Sigmoid colon (tissue), 7 donors: ENCODE data around the gene CLHC1. TPM values are rescaled to one million over a fixed set of nuclear protein-coding genes. Genes with fewer than 3 reads are reported as not detected.
"Not testable (repeated sequence)": the region's sequence is repeated elsewhere in the genome, so short reads cannot be mapped to it uniquely, and the experiment has no call there.

ENCODE experiments used
- DNase-seq: peaks from one replicate; pipeline ENCODE4 v3.0.0-alpha.2; 2019
- H3K27ac ChIP-seq, 4 donors: fragments of 200-600 bp; sonication (generic); one replicate each; pipeline ENCODE4 v1.5.1; 2016 to 2019; ENCODE audit warnings: mild to moderate bottlenecking in 1 of 4
- H3K27me3 ChIP-seq, 3 donors: fragments of 200-600 bp; sonication (generic); one replicate each; pipeline ENCODE4 v1.5.1; 2019; ENCODE audit warnings: mild to moderate bottlenecking in 1 of 3
- H3K36me3 ChIP-seq, 4 donors: fragments of 200-600 bp; sonication (generic); one replicate each; pipeline ENCODE4 v1.5.1; 2016 to 2019
- H3K4me1 ChIP-seq, 4 donors: fragments of 200-600 bp; sonication (generic); one replicate each; pipeline ENCODE4 v1.5.1; 2017 to 2019
- H3K4me3 ChIP-seq, 4 donors: fragments of 200-600 bp; sonication (generic); one replicate each; pipeline ENCODE4 v1.5.1; 2017 to 2019; ENCODE audit warnings: mild to moderate bottlenecking in 2 of 4, moderate library complexity in 1 of 4
- H3K9me3 ChIP-seq, 4 donors: fragments of 200-600 bp in 3 of 4; sonication (generic) in 3 of 4; one replicate each; pipeline versions ENCODE4 v1.5.1 to v1.6.1; 2013 to 2019
- CTCF ChIP-seq, 4 experiments: fragments of 450-650 bp in 3 of 4; fragments of 200-600 bp in 1 of 4; IDR thresholded peaks; one replicate each; pipeline ENCODE4 v1.5.1; 2016 to 2019; ENCODE audit warnings: antibody characterized with exemption in 4 of 4, mild to moderate bottlenecking in 3 of 4, moderate library complexity in 2 of 4
- EP300 ChIP-seq, 4 donors: sonication (generic); formaldehyde crosslinking; IDR thresholded peaks; one replicate each; pipeline ENCODE4 v1.6.1; 2017; ENCODE audit warnings: antibody characterized with exemption in 4 of 4
- POLR2A ChIP-seq, 2 donors: fragments of 450-650 bp; IDR thresholded peaks; one replicate each; pipeline ENCODE4 v1.6.1; 2016; ENCODE audit warnings: antibody characterized with exemption in 2 of 2, mild to moderate bottlenecking in 2 of 2, moderate library complexity in 2 of 2
- POLR2AphosphoS5 ChIP-seq, 4 donors: sonication (generic); formaldehyde crosslinking; IDR thresholded peaks; one replicate each; pipeline ENCODE4 v1.6.1; 2017; ENCODE audit warnings: antibody characterized with exemption in 4 of 4
- WGBS, 2 donors: extraction: QIAGEN DNeasy Blood & Tissue Kit; methylation state at CpG; one replicate each; pipeline ENCODE4 v1.1.7; 2013; 5-methylcytosine and 5-hydroxymethylcytosine counted together
- intact Hi-C: fragments of 100-400 bp; cut with DNase I; formaldehyde crosslinking; loops from one replicate; pipeline ENCODE4 v1.15.1; 2023
- polyA plus RNA-seq, 3 donors: library from polyadenylated mRNA; stranded (reverse); fragments of 200-250 nt; gene quantifications; one replicate each; pipeline ENCODE4 v1.2.3, GENCODE V29; 2013
- total RNA-seq, 4 donors: library from RNA; depleted of rRNA; stranded (reverse); fragments of >200 nt; gene quantifications; one replicate each; pipeline ENCODE4 v1.1.0, GENCODE V29; 2016
- donor health status: healthy with polysubstance abuse.
- donor health status: Bipolar disorder and iron deficiency.
- donor health status: healthy.

The CLHC1 gene
- total and polyA plus RNA-seq, 7 donors: 4.4 to 22.4 (median 6.6) TPM

- Histone ChIP-seq H3K27me3 (no peaks in the 10 kb centered on the region), H3K36me3 (peaks cover 0 to 26% (median 2%) of the 10 kb centered on the region in 4 donors), H3K4me1 (peaks cover 0 to 18% (median 14%) of the 10 kb centered on the region in 4 donors), H3K27ac (peak overlapping the region; percentile 86 to 90 (median 87)), H3K9me3 (no peaks in the 10 kb centered on the region), H3K4me3 (peak overlapping the region; percentile 55 to 73 (median 67))
- intact Hi-C loops: loop anchor here (2.0 to 5.0 kb wide), 2 partner anchors 37 to 148 kb away; partner anchors contain the start of genes CCDC88A, CLHC1 and RPS27A
- WGBS, 2 donors: 28 to 30% methylated on average over 7 of the region's 7 CpGs
- no peak for DNase-seq
- no peak for TF ChIP-seq POLR2AphosphoS5 (IDR thresholded peaks at IDR 0.05)
- no peak for TF ChIP-seq CTCF (IDR thresholded peaks at IDR 0.05)
- TF ChIP-seq POLR2A (IDR thresholded peaks at IDR 0.05): no peak
- TF ChIP-seq EP300 (IDR thresholded peaks at IDR 0.05): no peak
Measured at GRCh38 chr2:55269645-55269990, 37.5 kb upstream of the CLHC1 start.

GRCh38 chr2:55268907-55269644 is 37.0 kb upstream of the CLHC1 start, which contains the start of gene MTIF2:
MTIF2 (minus strand) TSS chr2:55269231; CDS start chr2:55263858, 5,373 bp downstream.
- H3K36me3 ChIP-seq: peaks cover 0 to 32% (median 2%) of the 10 kb centered on the region in 4 donors
- H3K27ac ChIP-seq: peak within 1 kb of the TSS; percentile 86 to 90 (median 87)
- peak; percentile 97 for DNase-seq
- no peaks in the 10 kb centered on the region for H3K9me3 ChIP-seq
- no peaks in the 10 kb centered on the region for H3K27me3 ChIP-seq
- peaks cover 0 to 18% (median 14%) of the 10 kb centered on the region in 4 donors for H3K4me1 ChIP-seq
- intact Hi-C loops: loop anchor here (2.0 to 5.0 kb wide), 2 partner anchors 36 to 148 kb away; partner anchors contain the start of genes CCDC88A, CLHC1 and RPS27A
- peak within 1 kb of the TSS; percentile 55 to 73 (median 67) for H3K4me3 ChIP-seq
- 0% methylated on average over 43 of the region's 43 CpGs for WGBS, 2 donors
- no peak for TF ChIP-seq CTCF (IDR thresholded peaks at IDR 0.05)
- peak; percentile 36 to 79 (median 74) for TF ChIP-seq POLR2AphosphoS5 (IDR thresholded peaks at IDR 0.05)
- peak in 1 of 4 donors; percentile 14 for TF ChIP-seq EP300 (IDR thresholded peaks at IDR 0.05)
- peak; percentile 16 to 31 for TF ChIP-seq POLR2A (IDR thresholded peaks at IDR 0.05)

GRCh38 chr2:55268288-55268906 is 36.3 kb upstream of the CLHC1 start:
- H3K36me3 ChIP-seq: peaks cover 0 to 39% (median 4%) of the 10 kb centered on the region in 4 donors
- DNase-seq: no peak
- H3K9me3 ChIP-seq: no peaks in the 10 kb centered on the region
- peak overlapping the region; percentile 55 to 73 (median 67) for H3K4me3 ChIP-seq
- WGBS, 2 donors: 6 to 18% methylated on average over 13 of the region's 13 CpGs
- peak overlapping the region; percentile 86 to 90 (median 87) for H3K27ac ChIP-seq
- peaks cover 0 to 18% (median 14%) of the 10 kb centered on the region in 4 donors for H3K4me1 ChIP-seq
- TF ChIP-seq POLR2AphosphoS5 (IDR thresholded peaks at IDR 0.05) (no peak), CTCF (IDR thresholded peaks at IDR 0.05) (no peak), EP300 (IDR thresholded peaks at IDR 0.05) (no peak), POLR2A (IDR thresholded peaks at IDR 0.05) (no peak)
- intact Hi-C loops: loop anchor here (2.0 to 5.0 kb wide), 2 partner anchors 36 to 149 kb away; partner anchors contain the start of genes CCDC88A, CLHC1 and RPS27A
- no peaks in the 10 kb centered on the region for H3K27me3 ChIP-seq

- DNase-seq: not testable (repeated sequence)
Measured at GRCh38 chr2:55259586-55259985, 27.5 kb upstream of the CLHC1 start.

GRCh38 chr2:55252832-55253231 is 20.7 kb upstream of the CLHC1 start:
- no peak overlapping the region for H3K27ac ChIP-seq
- intact Hi-C loops: no loop called here
- DNase-seq: no peak
- peaks cover 0 to 78% (median 18%) of the 10 kb centered on the region in 4 donors for H3K36me3 ChIP-seq
- no peaks in the 10 kb centered on the region for H3K27me3 ChIP-seq
- TF ChIP-seq POLR2A (IDR thresholded peaks at IDR 0.05) (no peak), EP300 (IDR thresholded peaks at IDR 0.05) (no peak), CTCF (IDR thresholded peaks at IDR 0.05) (no peak), POLR2AphosphoS5 (IDR thresholded peaks at IDR 0.05) (no peak)
- no peaks in the 10 kb centered on the region for H3K9me3 ChIP-seq
- no peak overlapping the region for H3K4me3 ChIP-seq
- H3K4me1 ChIP-seq: no peaks in the 10 kb centered on the region
- WGBS, 2 donors: 81 to 91% methylated on average over 3 of the region's 3 CpGs

More at GRCh38 chr2:55259586-55259985, 27.5 kb upstream of the CLHC1 start:
- H3K4me3 ChIP-seq, H3K27me3 ChIP-seq, intact Hi-C loops, H3K9me3 ChIP-seq, H3K27ac ChIP-seq, H3K4me1 ChIP-seq: not testable (repeated sequence)
- peaks cover 7 to 88% (median 16%) of the 10 kb centered on the region in 4 donors for H3K36me3 ChIP-seq
- 81 to 87% methylated on average over 3 of the region's 3 CpGs for WGBS, 2 donors
